Dermis microvascular lymphatic vessel endothelial cell (primary cell): Measurements from ENCODE around the gene HOXA7. TPM values are rescaled to one million over a fixed set of nuclear protein-coding genes. Genes with fewer than 3 reads are reported as not detected.

ENCODE experiments used
- DNase-seq, 2 donors: peaks; one replicate each; pipeline versions ENCODE4 v3.0.0 to v3.0.0-alpha.2; 2010; ENCODE audit warnings: low read depth in 2 of 2
- total RNA-seq: library from RNA; depleted of rRNA; stranded (reverse); fragments of >200 nt; gene quantifications from 2 replicates; pipeline ENCODE4 v1.2.1, GENCODE V29; 2014

HOXA7 gene
- total RNA-seq, 1 donor from 2014 or later = 1.0 TPM

DNA sequence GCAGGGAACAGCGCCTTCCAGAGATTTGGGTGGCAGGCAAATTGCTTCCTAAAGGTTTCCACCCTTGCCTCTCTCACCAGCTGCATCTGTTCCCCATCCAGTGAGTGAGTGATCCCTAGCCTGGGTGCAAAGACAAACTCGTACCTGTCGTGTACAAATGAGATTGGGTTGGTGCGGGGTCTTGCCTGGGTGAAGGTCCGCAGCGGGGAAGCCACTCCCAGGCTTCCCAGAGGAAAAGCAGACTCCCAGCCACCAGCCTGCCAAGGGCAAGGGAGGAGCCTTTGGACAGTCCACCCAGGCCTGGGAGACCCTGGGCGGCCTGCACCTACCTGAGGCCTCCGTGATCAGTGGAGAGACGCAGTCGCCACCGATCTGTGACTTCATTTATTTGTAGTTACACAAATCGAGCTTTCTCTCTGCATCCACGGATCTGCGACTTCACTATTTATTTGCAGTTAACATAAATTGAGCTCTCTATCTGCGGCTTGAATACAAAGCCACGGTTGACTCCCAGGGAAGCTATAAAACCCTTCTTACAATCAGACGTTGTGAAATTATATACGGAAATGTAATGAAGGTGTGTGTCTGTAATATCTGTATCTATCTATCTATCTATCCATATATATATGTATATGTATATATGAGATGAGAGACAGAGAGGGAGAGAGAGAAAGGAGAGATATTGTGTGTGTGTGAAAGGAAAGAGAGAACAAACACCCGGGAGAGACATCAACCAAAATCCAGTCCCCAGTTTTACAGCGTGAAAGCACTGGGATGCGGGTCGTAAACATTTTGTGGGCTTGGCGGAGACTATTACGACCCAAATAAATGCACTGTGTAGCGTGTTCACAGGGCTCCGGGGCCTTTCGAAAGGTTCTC lies 3.0 kb upstream of the HOXA7 start:
- DNase-seq = no peak

GRCh38 chr7:27158436-27159265 lies 2.2 kb upstream of the HOXA7 start:
- DNase-seq = no peak

DNA sequence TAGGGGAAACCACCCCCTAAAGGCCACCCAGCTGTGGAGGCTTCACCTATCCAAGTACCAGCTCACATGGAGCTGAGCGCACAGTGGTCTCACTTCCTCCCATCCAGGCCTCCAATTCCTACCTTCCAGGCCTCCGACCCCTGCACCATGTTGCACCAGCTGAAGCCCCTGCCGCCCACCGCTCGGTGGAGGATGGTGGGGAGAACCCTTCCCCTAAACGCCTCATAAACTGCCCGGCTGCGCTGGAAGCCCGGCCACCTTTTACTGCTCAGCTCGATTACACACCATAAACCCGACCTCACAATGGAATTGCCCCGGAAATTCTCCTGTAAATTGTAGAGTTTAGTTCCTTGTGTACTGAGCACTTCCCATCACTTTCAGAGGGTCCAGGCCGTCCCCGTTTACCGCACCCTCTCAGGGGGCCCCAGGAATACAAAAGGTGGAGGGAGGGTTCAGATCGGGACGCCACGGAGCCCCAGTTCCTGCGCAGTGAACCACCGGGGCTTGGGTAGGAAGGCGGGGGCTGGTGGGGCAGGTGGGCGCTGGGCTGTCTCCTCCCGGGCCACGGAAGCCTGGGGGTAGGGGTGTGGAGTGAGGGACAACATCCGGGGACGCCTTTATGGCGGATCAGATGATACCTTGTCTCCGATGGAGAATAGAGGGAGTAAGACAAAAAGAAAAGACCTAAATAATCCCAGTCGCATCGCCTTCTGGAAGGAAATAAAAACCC lies 1.4 kb upstream of the HOXA7 start:
- no peak for DNase-seq

GRCh38 chr7:27156916-27157701 lies 634 bp upstream of the HOXA7 start:
- peak in 1 of 2 donors; percentile 12 for DNase-seq

DNA sequence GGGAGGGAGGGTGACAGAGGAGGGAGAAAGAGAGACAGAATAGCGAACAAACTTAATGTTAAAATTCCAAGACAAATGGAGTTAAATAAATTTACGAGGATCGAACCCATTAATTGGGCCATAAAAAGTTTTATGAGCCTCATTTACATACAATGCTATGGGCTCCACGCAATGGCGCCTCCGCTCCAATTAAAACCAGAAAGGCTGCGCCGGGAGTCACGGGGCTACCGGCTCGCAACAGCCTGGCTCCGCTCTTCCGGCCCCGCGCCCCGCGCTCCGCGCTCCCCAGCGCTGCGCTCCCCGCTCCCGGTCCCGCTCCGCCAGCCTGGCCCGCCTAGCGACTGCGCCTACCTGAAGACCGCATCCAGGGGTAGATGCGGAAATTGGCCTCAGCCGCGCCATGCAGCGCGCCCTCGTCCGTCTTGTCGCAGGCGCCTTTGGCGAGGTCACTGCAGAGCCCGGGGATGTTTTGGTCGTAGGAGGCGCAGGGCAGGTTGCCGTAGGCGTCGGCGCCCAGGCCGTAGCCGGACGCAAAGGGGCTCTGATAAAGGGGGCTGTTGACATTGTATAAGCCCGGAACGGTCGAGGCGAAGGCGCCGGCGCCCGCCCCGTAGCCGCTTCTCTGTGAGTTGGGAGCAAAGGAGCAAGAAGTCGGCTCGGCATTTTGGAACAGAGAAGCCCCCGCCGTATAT lies 513 bp downstream of the HOXA7 start:
- peak in 1 of 2 donors; percentile 82 for DNase-seq

DNA sequence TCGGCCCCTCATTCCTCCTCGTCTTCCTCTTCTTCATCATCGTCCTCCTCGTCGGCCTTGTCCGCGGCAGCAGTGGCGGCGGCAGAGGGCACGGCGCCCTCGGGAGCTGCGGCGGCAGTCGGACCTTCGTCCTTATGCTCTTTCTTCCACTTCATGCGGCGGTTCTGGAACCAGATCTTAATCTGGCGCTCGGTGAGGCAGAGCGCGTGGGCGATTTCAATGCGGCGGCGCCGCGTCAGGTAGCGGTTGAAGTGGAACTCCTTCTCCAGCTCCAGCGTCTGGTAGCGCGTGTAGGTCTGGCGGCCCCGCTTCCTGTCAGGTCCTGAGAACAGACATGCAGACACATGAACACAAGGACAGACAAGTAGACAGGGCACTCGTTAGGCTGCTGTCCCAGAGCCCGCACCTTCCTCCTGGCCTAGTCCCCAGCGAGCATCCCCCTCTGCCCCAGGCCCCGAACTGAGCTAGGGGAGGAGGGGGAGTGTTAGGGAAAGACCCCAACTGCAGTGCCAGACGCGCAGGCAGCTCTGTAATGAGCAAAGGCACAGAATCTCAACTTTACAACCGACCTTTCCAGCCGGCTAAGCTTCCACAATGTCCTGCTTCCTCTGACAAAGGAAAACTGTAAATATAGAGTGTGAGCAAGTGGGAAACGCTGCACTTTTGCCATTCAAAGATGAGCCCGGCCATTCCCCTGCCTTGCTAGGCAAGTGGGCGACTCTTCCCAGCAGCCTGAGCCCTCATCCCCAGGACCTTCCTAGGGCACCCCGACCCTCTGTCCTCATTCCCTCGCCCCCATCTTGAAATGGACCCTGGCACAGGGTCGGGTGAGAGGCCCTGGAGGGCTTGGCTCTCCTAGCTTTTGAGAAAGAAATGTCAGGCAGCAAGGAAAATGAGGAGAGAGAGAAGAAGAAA lies 1.3 kb downstream of the HOXA7 start:
- peak in 1 of 2 donors; percentile 50 for DNase-seq

DNA sequence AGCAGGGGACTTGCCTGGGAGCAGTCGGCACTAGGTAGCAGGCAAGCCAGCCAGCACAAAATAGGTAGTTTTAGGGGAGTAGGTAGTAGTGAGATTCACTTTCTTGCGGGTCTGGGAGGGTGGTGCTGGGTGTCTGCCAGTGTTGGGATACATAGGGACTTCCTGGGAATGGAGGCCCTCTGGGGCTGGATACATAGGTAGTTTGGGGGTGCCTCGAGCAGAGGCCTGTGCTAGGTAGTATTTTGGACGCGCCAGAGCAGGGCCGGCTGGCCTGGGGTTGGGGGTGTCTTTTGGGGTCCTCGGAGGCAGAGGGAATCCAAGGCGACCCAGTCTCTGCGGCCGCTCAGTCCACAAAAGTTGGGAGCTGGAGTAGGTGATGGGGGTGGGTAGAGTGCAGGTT lies 2.1 kb downstream of the HOXA7 start:
- DNase-seq = no peak

DNA sequence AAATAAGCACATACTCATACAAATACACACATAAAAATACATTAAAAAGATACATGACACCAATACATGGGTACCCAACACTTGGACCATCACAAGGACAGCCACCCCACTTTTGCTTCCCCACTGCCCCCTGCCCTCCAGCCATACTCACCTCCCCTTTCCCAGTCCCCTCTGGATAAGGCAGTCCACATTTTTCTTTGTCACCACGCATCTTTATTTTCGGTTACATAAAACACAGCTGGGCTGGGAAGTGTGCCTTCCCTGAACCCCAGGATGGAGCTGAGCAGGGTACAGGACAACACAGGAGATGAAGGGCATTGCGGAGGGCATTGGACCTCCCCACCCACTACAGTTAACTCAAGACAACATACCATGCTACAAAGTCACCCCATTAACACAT lies 2.9 kb downstream of the HOXA7 start:
- DNase-seq = no peak

GRCh38 chr7:27152816-27153442 lies 3.5 kb downstream of the HOXA7 start:
- DNase-seq = no peak

GRCh38 chr7:27151931-27152815 lies 4.3 kb downstream of the HOXA7 start, which contains the start of gene HOXA3:
HOXA3 (minus strand) TSS chr7:27152583; CDS start chr7:27110640, 41,943 bp downstream.
- DNase-seq = peak; percentile 78 to 83

GRCh38 chr7:27151341-27151930 lies 5.0 kb downstream of the HOXA7 start:
- peak in 1 of 2 donors; percentile 11 for DNase-seq

DNA sequence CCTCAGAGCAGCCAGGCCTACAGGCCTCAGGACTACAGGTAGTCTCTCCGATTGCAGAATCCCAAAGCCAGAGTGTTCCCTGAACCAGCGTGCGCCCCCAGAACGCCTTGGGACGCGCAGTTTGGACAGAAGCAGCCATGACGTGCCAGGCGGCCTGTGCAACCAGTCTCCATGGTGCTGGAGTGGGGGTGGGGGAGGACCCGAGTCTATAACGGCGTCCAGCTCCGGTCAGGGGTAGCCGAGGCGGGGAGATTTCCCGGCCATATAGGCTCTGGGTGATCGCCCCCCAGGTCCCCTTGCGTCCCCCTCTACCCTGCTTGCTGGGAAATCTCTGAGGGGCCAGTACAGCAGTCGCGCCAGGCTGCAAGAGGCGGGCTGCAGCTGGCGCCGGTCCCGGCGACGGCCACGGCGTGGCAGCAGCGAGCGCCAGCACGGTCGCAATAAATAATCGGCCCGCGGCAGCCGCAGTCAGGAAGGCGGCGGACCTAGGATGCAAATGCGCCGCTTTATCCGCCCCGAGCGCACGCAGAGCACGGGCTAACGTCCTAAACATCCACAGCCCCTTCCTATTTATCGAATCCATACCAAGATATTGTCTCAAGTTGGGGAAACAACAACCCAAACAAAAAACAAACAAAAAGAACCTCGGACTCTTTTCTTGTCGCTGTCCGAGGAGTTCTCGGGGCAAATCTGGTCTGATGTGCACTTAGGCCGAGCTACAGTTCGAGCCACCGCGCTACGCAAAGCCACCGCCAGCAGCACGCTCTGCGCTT lies 5.7 kb downstream of the HOXA7 start:
- DNase-seq = peak; percentile 68 to 91

DNA sequence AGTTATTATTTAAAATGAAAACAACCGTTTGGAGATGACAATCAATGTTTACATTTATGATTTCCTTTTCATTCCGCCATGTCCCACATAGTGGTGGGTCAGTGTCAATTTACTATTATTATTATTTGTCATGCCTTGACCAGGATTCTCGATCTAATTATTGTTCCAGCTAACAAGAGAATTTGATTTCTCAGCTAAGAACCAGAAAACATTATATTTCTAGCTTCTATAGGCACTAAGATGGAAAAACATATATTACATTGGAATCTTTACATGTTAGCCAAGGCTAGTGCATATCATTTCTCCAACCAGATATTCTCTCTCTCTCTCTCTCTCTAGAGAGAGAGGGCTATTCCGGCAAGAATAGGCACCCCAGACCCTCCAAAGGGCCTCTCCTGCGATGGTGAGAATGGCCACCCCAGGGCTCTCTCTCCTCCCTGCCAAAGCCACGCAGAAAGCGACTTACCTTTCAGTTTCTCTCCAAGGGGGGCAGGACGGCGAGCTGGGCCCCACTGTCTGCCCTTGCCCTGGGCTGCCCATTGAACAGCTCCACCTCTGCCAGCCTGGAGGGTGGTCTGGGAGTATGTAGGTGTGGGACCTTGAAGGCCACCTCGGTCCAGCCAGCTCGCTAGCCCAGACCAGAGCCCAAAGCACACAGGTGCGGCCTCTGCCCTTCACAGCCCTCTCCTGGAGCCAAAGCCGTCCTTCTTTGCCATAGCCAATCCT lies 6.5 kb downstream of the HOXA7 start:
- DNase-seq = peak in 1 of 2 donors; percentile 26

GRCh38 chr7:27148756-27149641 lies 7.5 kb downstream of the HOXA7 start:
- DNase-seq = peak in 1 of 2 donors; percentile 53
